Neural progenitor cell (in vitro differentiated cells): ENCODE measurements around the gene AKAP1. TPM values are rescaled to one million over a fixed set of nuclear protein-coding genes. Genes with fewer than 3 reads are reported as not detected.

ENCODE experiments used
- DNase-seq: peaks from one replicate; pipeline ENCODE4 v3.0.0-alpha.2; 2016; ENCODE audit warnings: low spot score
- H2AFZ ChIP-seq: fragments of 200-600 bp; sonication (generic); replicated peaks from 2 replicates; pipeline ENCODE4 v1.6.1; 2016; ENCODE audit warnings: antibody characterized with exemption
- H3F3A ChIP-seq: fragments of 200-600 bp; sonication (generic); 2 replicates; pipeline ENCODE4 v1.6.1; 2016; ENCODE audit warnings: antibody characterized with exemption, low read depth
- H3K27ac ChIP-seq: fragments of 200-600 bp; sonication (generic); 2 replicates; pipeline ENCODE4 v1.5.1; 2016; ENCODE audit warnings: mild to moderate bottlenecking
- H3K27me3 ChIP-seq: fragments of 200-600 bp; sonication (generic); 2 replicates; pipeline ENCODE4 v1.6.1; 2016; ENCODE audit warnings: mild to moderate bottlenecking, moderate library complexity
- H3K36me3 ChIP-seq: fragments of 200-600 bp; sonication (generic); 2 replicates; pipeline ENCODE4 v1.5.1; 2016
- H3K4me1 ChIP-seq: fragments of 200-600 bp; sonication (generic); 2 replicates; pipeline ENCODE4 v1.6.1; 2016; ENCODE audit warnings: mixed run types
- H3K4me2 ChIP-seq: fragments of 200-600 bp; sonication (generic); 2 replicates; pipeline ENCODE4 v1.6.1; 2016
- H3K4me3 ChIP-seq: fragments of 200-600 bp; sonication (generic); 2 replicates; pipeline ENCODE4 v1.5.1; 2016
- H3K79me2 ChIP-seq: fragments of 200-600 bp; sonication (generic); 2 replicates; pipeline ENCODE4 v1.6.1; 2016; ENCODE audit warnings: low read depth
- H3K9ac ChIP-seq: fragments of 200-600 bp; sonication (generic); 2 replicates; pipeline ENCODE4 v1.6.1; 2016
- H3K9me3 ChIP-seq: fragments of 200-600 bp; sonication (generic); 2 replicates; pipeline ENCODE4 v1.5.1; 2016; ENCODE audit warnings: low read depth
- H4K20me1 ChIP-seq: fragments of 200-600 bp; sonication (generic); 2 replicates; pipeline ENCODE4 v1.6.1; 2016; ENCODE audit warnings: low read depth
- H3K27ac Mint-ChIP-seq: 3 replicates; pipeline ENCODE4 v1.8.0; 2021; ENCODE audit warnings: mixed read lengths
- H3K27me3 Mint-ChIP-seq: 2 replicates; pipeline ENCODE4 v1.8.0; 2022; ENCODE audit warnings: low read depth, mild to moderate bottlenecking, inconsistent platforms, moderate library complexity, mixed read lengths; ENCODE audit not compliant: insufficient read depth
- H3K36me3 Mint-ChIP-seq: 3 replicates; pipeline ENCODE4 v1.8.0; 2021; ENCODE audit warnings: mixed read lengths
- H3K4me1 Mint-ChIP-seq: 3 replicates; pipeline ENCODE4 v1.8.0; 2021; ENCODE audit warnings: mixed read lengths
- H3K4me3 Mint-ChIP-seq: 3 replicates; pipeline ENCODE4 v1.8.0; 2021; ENCODE audit warnings: mild to moderate bottlenecking, moderate library complexity, mixed read lengths
- H3K9me3 Mint-ChIP-seq: 3 replicates; pipeline ENCODE4 v1.8.0; 2020; ENCODE audit warnings: mixed read lengths
- CTCF ChIP-seq: fragments of 200-600 bp; sonication (generic); IDR thresholded peaks from 2 replicates; pipeline ENCODE4 v1.5.1; 2017; ENCODE audit warnings: antibody characterized with exemption, mild to moderate bottlenecking
- EZH2 ChIP-seq: fragments of 200-600 bp; sonication (generic); IDR thresholded peaks from 2 replicates; pipeline ENCODE4 v1.6.1; 2017; ENCODE audit warnings: antibody characterized with exemption, mild to moderate bottlenecking, moderate library complexity
- EZH2phosphoT487 ChIP-seq: fragments of 200-600 bp; sonication (generic); IDR thresholded peaks from 2 replicates; pipeline ENCODE4 v1.6.1; 2017; ENCODE audit warnings: antibody characterized with exemption
- total RNA-seq: library from RNA; depleted of rRNA; stranded (reverse); fragments of >200 nt; gene quantifications from 2 replicates; pipeline ENCODE4 v1.2.3, GENCODE V29; 2015; ENCODE audit warnings: low replicate concordance

AKAP1 gene
- total RNA-seq, 1 donor from 2014 or later = 8.8 TPM

- no peaks in the 10 kb centered on the region for H3K9me3 ChIP-seq
- no peak overlapping the region for H3K9ac ChIP-seq
- TF ChIP-seq CTCF = no peak
- TF ChIP-seq EZH2phosphoT487 = no peak
- no peak for TF ChIP-seq EZH2
- Mint-ChIP-seq H3K36me3 (peaks cover 21% of the 10 kb centered on the region), H3K4me3 (no peak overlapping the region), H3K27me3 (peaks cover 7% of the 10 kb centered on the region), H3K4me1 (peaks cover 32% of the 10 kb centered on the region), H3K9me3 (no peaks in the 10 kb centered on the region), H3K27ac (no peak overlapping the region)
- H3K79me2 ChIP-seq = peaks cover 54% of the 10 kb centered on the region
- no peak for DNase-seq
- no peaks in the 10 kb centered on the region for H3K36me3 ChIP-seq
- H3K4me3 ChIP-seq = no peak overlapping the region
- H3K27ac ChIP-seq = no peak overlapping the region
- peaks cover 9% of the 10 kb centered on the region for H4K20me1 ChIP-seq
- H3K4me2 ChIP-seq = no peak overlapping the region
- peaks cover 29% of the 10 kb centered on the region for H3K4me1 ChIP-seq
- no peaks in the 10 kb centered on the region for H3K27me3 ChIP-seq
- no peak overlapping the region for H2AFZ ChIP-seq
- peaks cover 15% of the 10 kb centered on the region for H3F3A ChIP-seq
Observed at GRCh38 chr17:57104461-57105175, 19.6 kb downstream of the AKAP1 start.

GRCh38 chr17:57105591-57105990 lies 20.5 kb downstream of the AKAP1 start:
- H3K27me3 ChIP-seq = no peaks in the 10 kb centered on the region
- H3K9me3 ChIP-seq = no peaks in the 10 kb centered on the region
- Mint-ChIP-seq H3K9me3 (no peaks in the 10 kb centered on the region), H3K36me3 (peaks cover 20% of the 10 kb centered on the region), H3K27ac (no peak overlapping the region), H3K4me3 (no peak overlapping the region), H3K4me1 (peaks cover 38% of the 10 kb centered on the region), H3K27me3 (peaks cover 7% of the 10 kb centered on the region)
- no peak overlapping the region for H2AFZ ChIP-seq
- H3K4me1 ChIP-seq = peaks cover 23% of the 10 kb centered on the region
- no peak overlapping the region for H3K4me2 ChIP-seq
- no peaks in the 10 kb centered on the region for H3K36me3 ChIP-seq
- H3K9ac ChIP-seq = no peak overlapping the region
- peaks cover 21% of the 10 kb centered on the region for H3F3A ChIP-seq
- no peak overlapping the region for H3K27ac ChIP-seq
- DNase-seq = no peak
- TF ChIP-seq CTCF = no peak
- TF ChIP-seq EZH2phosphoT487 = no peak
- no peak for TF ChIP-seq EZH2
- peaks cover 44% of the 10 kb centered on the region for H3K79me2 ChIP-seq
- peaks cover 15% of the 10 kb centered on the region for H4K20me1 ChIP-seq
- H3K4me3 ChIP-seq = no peak overlapping the region

GRCh38 chr17:57106107-57106835 lies 21.2 kb downstream of the AKAP1 start:
- DNase-seq = peak; percentile 50
- no peaks in the 10 kb centered on the region for H3K9me3 ChIP-seq

More at GRCh38 chr17:57106107-57106835, 21.2 kb downstream of the AKAP1 start:
- Histone ChIP-seq H3K79me2 (peaks cover 37% of the 10 kb centered on the region), H3K36me3 (no peaks in the 10 kb centered on the region), H4K20me1 (peaks cover 15% of the 10 kb centered on the region), H3K9ac (no peak overlapping the region), H3K27ac (no peak overlapping the region), H3K27me3 (no peaks in the 10 kb centered on the region), H2AFZ (no peak overlapping the region), H3K4me1 (peaks cover 23% of the 10 kb centered on the region), H3F3A (peaks cover 21% of the 10 kb centered on the region), H3K4me3 (no peak overlapping the region), H3K4me2 (no peak overlapping the region)
- TF ChIP-seq EZH2phosphoT487 (no peak), CTCF (peak; percentile 51)
- Mint-ChIP-seq H3K4me3 (no peak overlapping the region), H3K4me1 (peaks cover 43% of the 10 kb centered on the region), H3K36me3 (peaks cover 19% of the 10 kb centered on the region), H3K27me3 (peaks cover 7% of the 10 kb centered on the region), H3K9me3 (no peaks in the 10 kb centered on the region), H3K27ac (peak overlapping the region; percentile 77)
